Right ventricle myocardium superior (tissue), 1 donor: ENCODE data around the gene COX10. TPM values are rescaled to one million over a fixed set of nuclear protein-coding genes. Genes with fewer than 3 reads are reported as not detected.
"Not testable (repeated sequence)": the region's sequence is repeated elsewhere in the genome, so short reads cannot be mapped to it uniquely, and the experiment has no call there.

Experiments
- ATAC-seq: fragments of 200-7000 bp; cut with Tn5 transposase; one replicate; pipeline ENCODE4 v1.9.1; 2020; ENCODE audit warnings: mild to moderate bottlenecking; ENCODE audit not compliant: poor library complexity
- DNase-seq: peaks from one replicate; pipeline ENCODE4 v3.0.0-alpha.2; 2020
- intact Hi-C: fragments of 100-400 bp; cut with DNase I; formaldehyde crosslinking; loops from one replicate; pipeline ENCODE4 v1.11.2; 2022
- long read RNA-seq: library from polyadenylated mRNA; unstranded; transcript quantifications from one replicate; pipeline ENCODE4 v2.0.0, GENCODE V29; 2021
- total RNA-seq: library from RNA; stranded (reverse); fragmentation: NEBNext Ultra II Directional; extraction: Animal tissue kit (Norgen Biotek cat#: 25700); gene quantifications from one replicate; pipeline ENCODE4 v1.2.1, GENCODE V29; 2021
- donor health status: DM: no; HTN: yes; CAD: no; lungs with severe emphysema.

The COX10 gene
- 39.4 TPM for total RNA-seq
- long read RNA-seq, transcript COX10-201 (7 exons, 2,873 nt) = major isoform, 124 of 142 reads
- long read RNA-seq, partial matches to known transcripts = 8 of 142 reads
- long read RNA-seq, other reads (novel, unspliced or antisense) = 6 of 142 reads

GRCh38 chr17:14069251-14070021 lies at the start of gene COX10:
COX10 (plus strand) TSS chr17:14069504; CDS start chr17:14069606, 102 bp downstream.
- peak; percentile 99 for ATAC-seq
- intact Hi-C loops = loop anchor here (5.0 to 10.0 kb wide), 2 partner anchors 135 to 233 kb away; partner anchors contain the start of gene HS3ST3B1
- DNase-seq = peak; percentile 93

- intact Hi-C loops, ATAC-seq, DNase-seq: not testable (repeated sequence)
Measured at GRCh38 chr17:14021651-14022294, 47.5 kb upstream of the COX10 start.

GRCh38 chr17:14029755-14030154 lies 39.5 kb upstream of the COX10 start:
- DNase-seq, ATAC-seq, intact Hi-C loops: not testable (repeated sequence)

GRCh38 chr17:14032234-14032633 lies 37.1 kb upstream of the COX10 start:
- intact Hi-C loops = no loop called here
- no peak for DNase-seq
- ATAC-seq = no peak

- DNase-seq (no peak), ATAC-seq (no peak)
- intact Hi-C loops = no loop called here
Measured at GRCh38 chr17:14033166-14033565, 36.1 kb upstream of the COX10 start.

GRCh38 chr17:14037453-14037852 lies 31.9 kb upstream of the COX10 start:
- ATAC-seq = no peak
- intact Hi-C loops = no loop called here

GRCh38 chr17:14038206-14038605 lies 31.1 kb upstream of the COX10 start:
- intact Hi-C loops = no loop called here
- DNase-seq (no peak), ATAC-seq (peak; percentile 48)

More at GRCh38 chr17:14037453-14037852, 31.9 kb upstream of the COX10 start:
- DNase-seq = no peak

GRCh38 chr17:14042411-14042810 lies 26.9 kb upstream of the COX10 start:
- no peak for DNase-seq
- ATAC-seq = no peak
- intact Hi-C loops = no loop called here

GRCh38 chr17:14044702-14045101 lies 24.6 kb upstream of the COX10 start:
- no peak for ATAC-seq
- intact Hi-C loops = no loop called here
- DNase-seq = no peak

- intact Hi-C loops = no loop called here
- no peak for DNase-seq
- ATAC-seq = no peak
Measured at GRCh38 chr17:14046978-14047377, 22.3 kb upstream of the COX10 start.

- ATAC-seq (no peak), DNase-seq (no peak)
- intact Hi-C loops = no loop called here
Measured at GRCh38 chr17:14047591-14047990, 21.7 kb upstream of the COX10 start.

- no peak for DNase-seq
- intact Hi-C loops = no loop called here
- no peak for ATAC-seq
Measured at GRCh38 chr17:14048169-14048568, 21.1 kb upstream of the COX10 start.

- no peak for DNase-seq
- ATAC-seq = no peak
- intact Hi-C loops = no loop called here
Measured at GRCh38 chr17:14050616-14051015, 18.7 kb upstream of the COX10 start.

GRCh38 chr17:14051692-14052091 lies 17.6 kb upstream of the COX10 start:
- intact Hi-C loops = no loop called here
- ATAC-seq = no peak
- no peak for DNase-seq

GRCh38 chr17:14052886-14053615 lies 16.3 kb upstream of the COX10 start:
- no peak for DNase-seq
- no peak for ATAC-seq
- intact Hi-C loops = no loop called here

- no peak for ATAC-seq
- intact Hi-C loops = no loop called here
Measured at GRCh38 chr17:14057591-14057990, 11.7 kb upstream of the COX10 start.

GRCh38 chr17:14058051-14058450 lies 11.3 kb upstream of the COX10 start:
- ATAC-seq (no peak), DNase-seq (no peak)
- intact Hi-C loops = no loop called here

More at GRCh38 chr17:14057591-14057990, 11.7 kb upstream of the COX10 start:
- DNase-seq = no peak

- intact Hi-C loops = loop anchor here (10.0 kb wide), 1 partner anchor 144 kb away; no protein-coding TSS in a partner anchor
- ATAC-seq = no peak
- no peak for DNase-seq
Measured at GRCh38 chr17:14060706-14061105, 8.6 kb upstream of the COX10 start.
